Measurements from ENCODE around the gene PTP4A2. TPM values are rescaled to one million over a fixed set of nuclear protein-coding genes. Genes with fewer than 3 reads are reported as not detected.

The PTP4A2 gene
- total and polyA plus RNA-seq, 10 of the 15 experiments (the other 5 are each of a cell fraction or from before 2014, with no cell fraction given) = 180 to 909 (median 375) TPM

- TF ChIP-seq SMC3 (IDR thresholded peaks at IDR 0.05; ENCODE audit: borderline replicate concordance, low read length) (no peak), YY1 (IDR thresholded peaks at IDR 0.05; ENCODE audit: low read depth, low read length) (no peak), RB1 (IDR thresholded peaks at IDR 0.05; ENCODE audit: borderline replicate concordance) (no peak), SREBF1 (IDR thresholded peaks at IDR 0.05; ENCODE audit: low read length) (0 out of 2 replicates have a peak, but pooled peaks have one; percentile 51), STAT1 (conservative IDR thresholded peaks at IDR 0.05) (no peak), PML (IDR thresholded peaks at IDR 0.05; ENCODE audit: low read length) (peak; percentile 81), PAX8 (IDR thresholded peaks at IDR 0.05) (no peak), PAX5 (IDR thresholded peaks at IDR 0.05; ENCODE audit: borderline replicate concordance, low read depth, low read length) (no peak), FOS (IDR thresholded peaks at IDR 0.05; ENCODE audit: borderline replicate concordance, extremely low read depth, insufficient read length) (no peak), USF2 (IDR thresholded peaks at IDR 0.05; ENCODE audit: borderline replicate concordance, low read depth, low read length) (no peak), EP300 (IDR thresholded peaks at IDR 0.05; ENCODE audit: borderline replicate concordance in 1 of 2, control insufficient read depth in 1 of 2, low read depth in 2 of 2, low read length in 2 of 2) (peak; percentile 36 to 39; a peak in 2 of 4 replicates), YBX1 (IDR thresholded peaks at IDR 0.05) (no peak), ETV6 (conservative IDR thresholded peaks at IDR 0.05 in 1 of 2, IDR thresholded peaks at IDR 0.05 in 1 of 2; ENCODE audit: borderline replicate concordance in 1 of 2, low read depth in 1 of 2) (no peak), SPI1 (IDR thresholded peaks at IDR 0.05; ENCODE audit: borderline replicate concordance, insufficient read depth, low read depth, low read length) (no peak), SUPT20H (IDR thresholded peaks at IDR 0.05; ENCODE audit: borderline replicate concordance, control insufficient read depth, low read depth, low read length) (no peak), CREB1 (IDR thresholded peaks at IDR 0.05; ENCODE audit: low read depth) (peak; percentile 25; the same call in 1 of the 2 replicates), RAD51 (IDR thresholded peaks at IDR 0.05) (no peak), RUNX3 (IDR thresholded peaks at IDR 0.05; ENCODE audit: low read length) (peak; percentile 93), BRCA1 (IDR thresholded peaks at IDR 0.05; ENCODE audit: low read depth, low read length) (no peak), IKZF2 (IDR thresholded peaks at IDR 0.05) (peak; percentile 63 to 74; a peak in 3 of 4 replicates), RELA (IDR thresholded peaks at IDR 0.05; ENCODE audit: borderline replicate concordance, partially characterized antibody) (peak; percentile 19), WRNIP1 (IDR thresholded peaks at IDR 0.05; ENCODE audit: borderline replicate concordance, low read depth, low read length) (no peak), BCL11A (IDR thresholded peaks at IDR 0.05; ENCODE audit: low read depth, low read length) (peak; percentile 46; the same call in 1 of the 2 replicates), ZNF384 (IDR thresholded peaks at IDR 0.05; ENCODE audit: borderline replicate concordance, low read depth, low read length) (no peak), ZNF207 (IDR thresholded peaks at IDR 0.05; ENCODE audit: borderline replicate concordance) (no peak), RAD21 (IDR thresholded peaks at IDR 0.05; ENCODE audit: insufficient read depth, low read depth, low read length) (no peak), SREBF2 (IDR thresholded peaks at IDR 0.05; ENCODE audit: low read length) (no peak), BMI1 (IDR thresholded peaks at IDR 0.05; ENCODE audit: borderline replicate concordance) (peak; percentile 45), NR2F1 (conservative IDR thresholded peaks at IDR 0.05) (0 out of 2 replicates have a peak, but pooled peaks have one; percentile 52)
- TF ChIP-seq, protein P1, sequence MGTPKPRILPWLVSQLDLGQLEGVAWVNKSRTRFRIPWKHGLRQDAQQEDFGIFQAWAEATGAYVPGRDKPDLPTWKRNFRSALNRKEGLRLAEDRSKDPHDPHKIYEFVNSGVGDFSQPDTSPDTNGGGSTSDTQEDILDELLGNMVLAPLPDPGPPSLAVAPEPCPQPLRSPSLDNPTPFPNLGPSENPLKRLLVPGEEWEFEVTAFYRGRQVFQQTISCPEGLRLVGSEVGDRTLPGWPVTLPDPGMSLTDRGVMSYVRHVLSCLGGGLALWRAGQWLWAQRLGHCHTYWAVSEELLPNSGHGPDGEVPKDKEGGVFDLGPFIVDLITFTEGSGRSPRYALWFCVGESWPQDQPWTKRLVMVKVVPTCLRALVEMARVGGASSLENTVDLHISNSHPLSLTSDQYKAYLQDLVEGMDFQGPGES (IDR thresholded peaks at IDR 0.05) = no peak
- TF ChIP-seq, protein P2, sequence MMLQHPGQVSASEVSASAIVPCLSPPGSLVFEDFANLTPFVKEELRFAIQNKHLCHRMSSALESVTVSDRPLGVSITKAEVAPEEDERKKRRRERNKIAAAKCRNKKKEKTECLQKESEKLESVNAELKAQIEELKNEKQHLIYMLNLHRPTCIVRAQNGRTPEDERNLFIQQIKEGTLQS (IDR thresholded peaks at IDR 0.05; ENCODE audit: borderline replicate concordance, extremely low read depth, low read depth, low read length) = no peak
Observed at GRCh38 chr1:31912839-31913239, 25.3 kb downstream of the PTP4A2 start (continued).

All from GM12878 (cell line).